CD4-positive, alpha-beta T cell treated with Interleukin-17A for 4 hours (primary cell): ENCODE results near the gene CENPU.

Source experiments
- DNase-seq: peaks from one replicate; pipeline ENCODE4 v3.0.0-alpha.2; 2020; ENCODE audit warnings: mixed read lengths

Gene CENPU

DNA sequence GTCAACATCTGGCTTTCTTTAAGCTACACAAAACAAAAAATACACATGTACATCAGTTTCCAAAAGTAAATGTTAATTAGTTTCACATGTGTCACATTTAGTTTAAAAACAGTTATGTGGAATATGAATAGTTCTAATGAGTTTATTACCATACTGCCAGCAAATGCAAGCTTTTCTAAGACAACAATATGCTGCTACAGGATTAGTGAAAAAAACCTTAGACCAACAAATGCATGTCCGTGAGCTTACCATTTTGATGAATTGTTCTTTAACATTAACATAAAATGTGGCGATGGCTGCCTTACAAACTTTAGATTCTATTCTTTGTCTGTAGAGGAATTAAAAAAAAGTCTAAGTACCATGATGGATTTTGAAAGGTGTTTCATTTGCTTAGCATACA lies 31.8 kb downstream of the CENPU start:
- no peak for DNase-seq

GRCh38 chr4:184699941-184700340 lies 34.0 kb downstream of the CENPU start:
- no peak for DNase-seq

GRCh38 chr4:184697956-184698355 lies 35.9 kb downstream of the CENPU start:
- DNase-seq = no peak

- DNase-seq = no peak
Measured at GRCh38 chr4:184695178-184695896, 38.6 kb downstream of the CENPU start.

DNA sequence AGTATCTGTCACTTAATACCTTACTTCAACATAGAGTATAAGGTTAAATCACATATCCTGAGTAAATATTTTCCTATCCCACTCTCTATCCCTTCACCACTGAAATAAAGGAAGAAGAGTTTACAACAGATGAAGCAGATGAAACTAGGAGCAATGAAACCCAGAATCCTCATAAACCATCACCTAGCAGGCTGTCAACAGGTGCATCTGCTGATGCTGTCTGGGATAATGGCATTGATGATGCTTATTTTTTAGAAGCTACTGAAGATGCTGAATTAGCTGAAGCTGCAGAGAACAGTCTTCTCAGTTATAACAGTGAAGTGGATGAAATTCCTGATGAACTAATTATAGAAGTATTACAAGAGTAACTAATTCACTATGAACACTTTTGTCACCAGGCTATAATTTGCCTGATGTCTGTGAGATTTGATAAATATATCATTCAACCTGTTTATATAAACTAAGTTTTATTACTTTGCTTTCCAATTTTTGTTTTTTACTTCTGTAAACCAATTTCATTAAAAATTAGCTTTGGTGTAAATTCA lies 39.4 kb downstream of the CENPU start:
- no peak for DNase-seq

GRCh38 chr4:184693056-184693455 lies 40.8 kb downstream of the CENPU start:
- no peak for DNase-seq

DNA sequence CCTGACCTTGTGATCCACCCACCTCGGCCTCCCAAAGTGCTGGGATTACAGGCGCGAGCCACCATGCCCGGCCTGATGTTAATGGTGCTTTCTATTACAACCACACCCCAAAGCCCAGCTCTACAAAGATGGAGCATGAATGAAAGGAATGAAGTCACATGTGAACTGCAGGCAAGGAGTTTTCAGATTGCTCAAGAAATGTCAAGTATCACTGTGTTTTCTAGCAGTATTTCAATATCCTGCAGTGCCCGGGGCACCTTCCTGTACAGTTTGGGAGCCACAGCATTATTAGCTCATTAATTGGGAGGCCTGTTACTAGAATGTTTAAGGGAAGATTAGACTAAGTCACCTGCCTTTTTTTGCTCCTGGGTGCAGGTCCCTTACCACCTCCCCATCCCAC lies 44.2 kb downstream of the CENPU start:
- no peak for DNase-seq

GRCh38 chr4:184688447-184688846 lies 45.4 kb downstream of the CENPU start:
- DNase-seq = no peak

DNA sequence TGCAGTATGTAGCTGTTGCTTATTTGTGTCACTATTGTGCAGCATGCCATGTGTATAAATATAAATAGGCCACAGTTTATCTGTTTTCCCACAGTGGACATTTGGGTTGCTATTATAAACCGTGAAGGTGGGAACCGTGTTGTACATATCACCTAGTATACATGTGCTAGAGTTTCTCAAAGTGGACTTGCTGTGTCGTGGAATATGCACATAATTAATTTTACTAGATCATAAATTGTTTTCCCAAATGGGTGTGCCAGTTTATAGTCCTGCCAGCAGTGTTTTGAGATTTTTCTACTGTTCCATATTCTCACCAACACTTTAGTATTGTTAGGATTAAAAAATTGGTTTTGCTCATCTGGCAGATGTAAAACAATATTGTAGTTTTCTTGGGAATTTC lies 45.9 kb downstream of the CENPU start:
- DNase-seq = no peak

GRCh38 chr4:184684491-184685189 lies 49.3 kb downstream of the CENPU start:
- DNase-seq = no peak

DNA sequence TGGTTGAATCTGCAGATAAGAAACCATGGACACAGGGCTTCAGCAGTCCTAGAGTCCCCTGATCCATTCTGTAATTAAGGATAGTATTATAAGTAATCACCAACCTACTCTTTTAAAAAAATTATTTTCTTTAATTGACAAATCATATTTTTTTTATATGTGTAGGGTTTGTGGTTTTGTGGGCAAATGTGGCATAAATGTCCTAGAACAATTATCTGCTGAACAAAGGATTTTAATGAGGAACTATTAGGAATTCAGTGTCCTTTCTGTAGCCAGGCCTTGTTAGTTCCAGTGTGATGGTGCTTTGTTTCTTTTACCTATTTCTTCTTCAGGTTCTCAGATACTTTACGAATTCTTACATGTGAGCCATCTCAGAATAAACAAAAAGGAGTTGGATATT lies 52.0 kb downstream of the CENPU start:
- DNase-seq = no peak

- no peak for DNase-seq
Measured at GRCh38 chr4:184680698-184681097, 53.2 kb downstream of the CENPU start.

DNA sequence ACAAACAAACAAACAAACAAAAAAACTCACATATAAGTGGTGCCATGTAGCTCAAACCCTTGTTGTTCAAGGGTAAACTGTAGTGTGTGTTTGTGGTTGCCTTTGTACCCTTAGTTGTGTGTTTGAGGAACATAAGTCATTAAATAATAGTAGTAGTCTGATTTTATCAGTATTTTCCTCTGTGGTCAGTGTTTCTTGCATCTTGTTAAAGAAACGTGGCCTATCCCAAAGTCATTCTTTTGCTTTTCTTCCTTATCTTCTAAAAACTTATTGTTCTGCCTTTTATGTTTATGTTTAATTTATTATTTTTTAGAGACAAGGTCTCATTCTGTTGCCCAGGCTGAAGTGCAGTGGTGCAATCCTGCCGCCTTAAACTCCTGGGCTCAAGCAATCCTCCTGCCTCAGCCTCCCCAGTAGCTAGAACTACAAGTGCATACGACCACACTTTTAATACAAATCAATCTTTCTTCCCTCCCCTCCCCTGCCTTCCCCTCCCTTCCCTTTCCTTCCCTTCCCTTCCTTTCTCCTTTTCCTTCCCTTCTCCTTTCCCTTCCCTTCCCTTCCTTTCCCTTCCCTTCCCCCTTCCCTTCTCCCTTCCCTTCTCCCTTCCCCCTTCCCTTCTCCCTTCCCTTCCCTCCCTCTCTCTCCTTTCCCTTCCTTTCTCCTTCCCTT lies 57.9 kb downstream of the CENPU start:
- no peak for DNase-seq

DNA sequence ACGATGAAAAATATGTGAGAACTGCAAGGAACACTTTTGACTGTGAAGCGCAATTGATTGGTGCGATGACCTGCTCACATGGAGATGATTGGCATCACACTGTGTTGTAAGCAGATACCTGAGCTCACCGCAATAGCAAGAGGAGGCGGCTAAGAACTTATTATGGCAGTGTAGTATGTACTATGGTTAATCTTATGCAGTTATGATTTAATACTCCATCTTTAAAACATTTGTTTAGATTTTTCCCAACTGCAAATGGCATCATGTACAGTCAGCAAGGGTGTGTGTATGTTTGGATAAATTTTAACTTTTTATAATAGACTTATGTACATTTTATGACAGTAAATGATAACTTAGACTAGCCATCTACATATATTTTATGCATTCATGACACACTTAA lies 58.9 kb downstream of the CENPU start:
- no peak for DNase-seq

- DNase-seq = no peak
Measured at GRCh38 chr4:184674011-184674410, 59.9 kb downstream of the CENPU start.

DNA sequence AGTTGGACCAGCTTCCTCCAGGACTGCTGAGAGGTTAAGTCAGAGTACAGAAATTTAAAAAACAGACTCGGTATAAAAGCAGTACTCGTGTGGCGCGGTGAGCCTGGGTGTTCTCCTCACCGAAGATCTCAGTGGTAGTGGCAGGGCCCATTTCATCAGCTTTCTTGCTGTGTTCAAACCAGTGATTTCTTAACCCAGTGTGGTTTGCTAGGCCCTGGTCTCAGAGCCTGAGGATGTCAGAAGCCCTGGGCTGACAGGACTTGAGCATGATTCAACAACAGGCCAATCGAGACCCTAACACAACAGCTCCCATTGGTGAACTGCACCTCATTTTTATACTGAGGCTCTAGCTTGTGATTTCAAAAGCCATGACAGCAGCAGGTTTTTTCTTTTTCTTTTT lies 61.2 kb downstream of the CENPU start:
- no peak for DNase-seq

DNA sequence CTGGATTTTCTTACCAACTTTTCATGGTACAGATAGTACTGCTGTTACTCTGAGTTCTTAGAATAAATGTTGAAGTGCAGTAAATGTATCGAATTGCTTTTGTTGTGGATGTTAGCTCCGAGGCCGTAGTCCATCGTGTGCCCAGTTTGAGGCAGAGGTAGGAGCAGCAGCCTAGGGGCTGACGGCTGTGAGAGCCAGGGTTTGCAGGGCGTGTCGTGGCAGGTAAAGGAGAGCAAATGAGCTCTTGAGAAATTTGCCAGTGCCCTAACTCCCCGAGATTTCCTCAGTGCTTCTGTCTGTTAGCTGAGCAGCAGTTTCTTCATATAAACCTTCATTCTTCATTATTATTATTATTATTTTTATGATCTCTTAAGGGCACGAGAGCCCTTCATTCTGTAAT lies 62.8 kb downstream of the CENPU start:
- no peak for DNase-seq

DNA sequence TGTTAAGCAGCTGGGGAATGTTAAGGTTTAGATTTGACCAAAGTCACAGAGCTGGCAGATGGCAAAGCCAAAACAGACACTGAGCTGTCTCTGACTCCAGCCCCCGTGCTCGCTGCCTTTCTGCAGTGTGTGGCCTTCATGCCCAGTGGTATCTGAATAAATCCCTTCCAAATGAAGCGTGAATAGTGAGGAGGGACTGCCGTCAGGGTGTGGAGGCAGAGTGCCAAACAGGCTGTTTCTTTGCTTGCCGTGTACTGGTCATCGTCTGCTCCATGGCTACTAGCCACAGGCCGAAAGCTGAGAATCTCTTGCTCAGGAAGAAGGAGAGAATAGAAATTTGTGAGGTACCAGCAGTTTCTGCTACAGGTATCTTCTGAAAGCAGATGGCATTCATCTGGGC lies 64.6 kb downstream of the CENPU start:
- no peak for DNase-seq

GRCh38 chr4:184668511-184669114 lies 65.3 kb downstream of the CENPU start:
- no peak for DNase-seq

DNA sequence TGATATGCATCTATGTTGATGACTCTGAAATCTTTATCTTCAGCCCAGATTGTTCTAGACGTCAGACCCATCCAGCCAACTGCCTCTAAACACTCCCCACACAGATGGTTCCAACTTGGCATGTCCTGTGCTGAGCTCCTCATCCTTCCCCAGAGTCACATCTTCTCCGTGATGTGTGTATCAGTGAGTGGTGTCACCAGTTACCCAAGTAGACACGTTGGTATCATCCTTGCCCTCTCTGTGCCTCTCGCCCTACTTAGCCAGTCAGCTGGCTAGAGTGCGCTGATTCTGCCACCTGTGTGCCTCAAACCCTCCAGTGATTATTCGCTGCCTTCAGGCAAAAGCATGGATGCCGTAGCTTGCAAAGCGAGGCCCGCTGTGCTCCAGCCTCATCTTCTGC lies 65.8 kb downstream of the CENPU start:
- no peak for DNase-seq

DNA sequence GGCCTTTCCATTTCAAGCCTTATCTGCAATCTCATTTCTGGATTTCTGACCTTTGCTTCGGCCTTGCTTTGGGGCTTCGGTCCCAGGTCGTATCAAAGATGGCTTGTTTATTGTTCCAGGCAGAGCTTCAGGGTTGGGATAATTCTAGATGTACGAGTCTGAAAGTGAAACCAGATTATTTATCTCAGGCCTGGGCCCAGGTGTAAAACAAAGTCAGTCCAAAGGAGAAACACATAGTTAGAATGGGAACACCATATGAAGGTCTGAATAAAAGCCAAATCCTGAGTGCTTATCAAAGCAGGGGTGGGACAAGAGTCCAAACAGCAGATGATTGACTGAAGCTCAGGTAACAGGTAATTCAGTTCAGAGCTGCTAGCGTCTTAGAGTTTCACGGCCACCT lies 67.2 kb downstream of the CENPU start:
- DNase-seq = no peak

DNA sequence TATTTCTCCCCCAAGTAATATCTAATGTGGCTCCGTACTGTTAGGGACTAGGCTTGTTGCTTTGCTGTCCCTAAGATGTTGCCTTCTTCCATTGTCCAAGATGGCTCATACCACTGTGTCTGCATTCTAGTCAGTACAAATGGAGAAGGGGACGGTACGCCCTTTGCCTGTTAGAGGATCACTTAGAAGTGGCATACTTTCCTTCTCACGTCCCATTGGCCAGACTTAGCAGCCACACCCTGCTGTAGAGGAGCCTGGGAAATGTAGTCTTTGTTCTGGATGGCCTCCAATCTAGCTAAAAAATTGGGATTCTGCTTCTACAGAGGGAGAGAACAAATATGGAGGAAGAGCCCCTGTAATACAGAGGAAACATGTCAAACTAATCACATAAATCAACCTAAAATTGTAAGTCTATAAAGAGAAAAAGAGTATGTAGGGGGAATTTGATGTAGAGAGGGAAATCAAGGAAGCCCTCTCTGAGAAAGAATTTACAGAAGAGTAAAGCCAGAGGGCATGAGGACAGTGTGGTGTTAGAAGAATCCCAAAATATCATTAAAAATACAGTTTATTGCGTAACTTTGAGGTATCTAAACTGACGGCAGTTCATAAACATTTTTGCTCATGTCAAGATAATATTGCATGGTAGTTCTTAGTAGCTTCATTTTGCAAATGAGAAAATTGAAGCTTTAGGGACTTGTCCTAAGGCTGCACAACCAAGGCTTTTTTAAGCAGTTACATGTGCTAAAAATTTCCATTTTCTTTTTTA lies 69.3 kb downstream of the CENPU start:
- DNase-seq = no peak

DNA sequence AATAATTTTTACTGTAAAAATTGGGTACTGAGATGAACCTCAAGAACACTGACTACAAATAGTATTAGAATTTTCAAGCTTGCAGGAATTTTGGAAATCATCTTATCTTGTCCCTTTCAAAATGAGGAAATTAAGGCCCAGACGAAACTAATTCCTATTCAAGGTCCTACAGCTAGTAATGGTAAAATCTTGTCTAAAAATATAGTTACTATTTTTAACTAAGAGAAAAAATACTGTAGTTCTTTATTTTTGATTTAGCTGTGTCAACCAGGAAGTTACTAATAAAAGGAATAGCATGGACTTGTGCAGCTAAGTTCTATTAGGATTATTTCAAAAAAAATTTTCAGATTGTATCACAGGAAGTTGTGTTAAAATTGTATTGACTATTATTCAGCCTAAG lies 71.7 kb downstream of the CENPU start:
- no peak for DNase-seq
